Thymus (tissue), 11 donors: Measurements from ENCODE around the gene ENAM. TPM values are rescaled to one million over a fixed set of nuclear protein-coding genes. Genes with fewer than 3 reads are reported as not detected.

Experiments
- DNase-seq, 9 donors: peaks; one replicate each; pipeline ENCODE4 v3.0.0-alpha.2; 2013; ENCODE audit warnings: low spot score in 9 of 9, low read depth in 6 of 9, missing footprints in 1 of 9
- H3K27ac ChIP-seq, 2 donors: one replicate each; pipeline ENCODE4 v1.5.1; 2013; ENCODE audit warnings: control low read depth in 1 of 2, low read depth in 1 of 2, low read length in 1 of 2, mild to moderate bottlenecking in 1 of 2, moderate library complexity in 1 of 2
- H3K27me3 ChIP-seq, 2 donors: one replicate each; pipeline ENCODE4 v1.5.1; 2013; ENCODE audit warnings: low read length in 1 of 2; ENCODE audit not compliant: control insufficient read depth in 2 of 2, insufficient read depth in 1 of 2
- H3K36me3 ChIP-seq, 2 donors: one replicate each; pipeline ENCODE4 v1.5.1; 2013; ENCODE audit warnings: low read length in 1 of 2, mild to moderate bottlenecking in 1 of 2, moderate library complexity in 1 of 2; ENCODE audit not compliant: control insufficient read depth in 2 of 2, insufficient read depth in 2 of 2
- H3K4me1 ChIP-seq, 2 donors: one replicate each; pipeline ENCODE4 v1.5.1; 2013; ENCODE audit warnings: low read length in 2 of 2; ENCODE audit not compliant: control insufficient read depth in 2 of 2, insufficient read depth in 2 of 2
- H3K4me3 ChIP-seq, 2 donors: one replicate each; pipeline ENCODE4 v1.5.1; 2013; ENCODE audit warnings: low read length in 2 of 2, control low read depth in 1 of 2, mild to moderate bottlenecking in 1 of 2
- H3K9me3 ChIP-seq, 2 donors: one replicate each; pipeline ENCODE4 v1.5.1; 2013; ENCODE audit warnings: low read length in 1 of 2, mild to moderate bottlenecking in 1 of 2; ENCODE audit not compliant: control insufficient read depth in 2 of 2, insufficient read depth in 1 of 2
- WGBS: extraction: QIAGEN DNeasy Blood & Tissue Kit; methylation state at CpG from one replicate; pipeline ENCODE4 v1.1.7; 2013; 5-methylcytosine and 5-hydroxymethylcytosine counted together
- polyA plus RNA-seq: library from polyadenylated mRNA; stranded (reverse); fragments of 200-250 nt; gene quantifications from one replicate; pipeline ENCODE4 v1.2.3, GENCODE V29; 2013
- total RNA-seq: library from RNA; stranded (reverse); fragments of 120-200 nt; gene quantifications from one replicate; pipeline ENCODE4 v1.2.4, GENCODE V29; 2013
- donor health status: healthy.

ENAM gene
- total and polyA plus RNA-seq, 2 donors, result 0.07 to 1.2 TPM

DNA sequence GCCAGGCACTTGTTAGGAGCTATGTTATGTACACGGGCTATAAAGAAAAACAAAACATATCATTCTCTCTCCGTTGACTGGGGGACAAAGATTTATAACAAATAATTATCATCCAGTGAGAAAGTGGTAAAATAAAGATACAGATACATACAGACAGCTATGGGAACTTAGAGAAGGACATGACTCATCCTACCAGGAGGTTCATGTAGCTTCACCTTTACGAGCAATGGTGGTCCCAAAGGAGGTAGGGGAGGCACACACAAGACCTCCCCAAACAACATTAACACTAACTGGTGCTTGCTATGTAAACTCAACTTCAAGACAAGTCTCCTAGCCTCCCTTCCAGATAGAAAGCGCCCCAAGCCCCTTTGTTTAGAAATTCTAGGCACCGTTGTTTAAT, 27.6 kb upstream of the ENAM start:
- Histone ChIP-seq H3K4me1 (peaks cover 0 to 3% of the 10 kb centered on the region in 2 donors), H3K4me3 (no peak overlapping the region), H3K9me3 (no peaks in the 10 kb centered on the region), H3K27ac (no peak overlapping the region), H3K27me3 (no peaks in the 10 kb centered on the region), H3K36me3 (no peaks in the 10 kb centered on the region)
- no peak for DNase-seq
- 79% methylated on average over 5 of the region's 5 CpGs for WGBS

- Histone ChIP-seq H3K27me3 (no peaks in the 10 kb centered on the region), H3K9me3 (no peaks in the 10 kb centered on the region), H3K4me3 (no peak overlapping the region), H3K4me1 (peaks cover 0 to 3% of the 10 kb centered on the region in 2 donors), H3K36me3 (no peaks in the 10 kb centered on the region), H3K27ac (no peak overlapping the region)
- DNase-seq, result peak; percentile 34 to 88 (median 70)
- 23% methylated on average over 5 of the region's 5 CpGs for WGBS
Measured at GRCh38 chr4:70601422-70602039, 27.0 kb upstream of the ENAM start.

GRCh38 chr4:70603856-70604255, 24.7 kb upstream of the ENAM start:
- no peaks in the 10 kb centered on the region for H3K27me3 ChIP-seq
- DNase-seq, result no peak
- peaks cover 0 to 3% of the 10 kb centered on the region in 2 donors for H3K4me1 ChIP-seq
- no peak overlapping the region for H3K4me3 ChIP-seq
- H3K9me3 ChIP-seq, result no peaks in the 10 kb centered on the region
- H3K36me3 ChIP-seq, result no peaks in the 10 kb centered on the region
- H3K27ac ChIP-seq, result no peak overlapping the region
- 60% methylated on average over 3 of the region's 3 CpGs for WGBS

DNA sequence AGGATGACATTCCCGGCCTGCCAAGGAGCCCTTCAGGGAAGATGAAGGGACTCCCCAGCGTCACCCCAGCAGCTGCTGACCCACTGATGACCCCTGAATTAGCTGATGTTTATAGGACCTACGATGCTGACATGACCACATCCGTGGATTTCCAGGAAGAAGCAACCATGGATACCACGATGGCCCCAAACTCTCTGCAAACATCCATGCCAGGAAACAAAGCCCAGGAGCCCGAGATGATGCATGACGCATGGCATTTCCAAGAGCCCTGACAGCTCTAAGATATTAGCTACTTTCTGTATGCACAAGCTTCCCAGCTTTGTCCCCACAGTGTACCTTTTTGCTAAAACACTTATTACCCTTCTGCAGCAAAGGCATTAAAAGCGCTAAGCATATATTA, 22.1 kb upstream of the ENAM start:
- no peak for DNase-seq
- no peaks in the 10 kb centered on the region for H3K9me3 ChIP-seq
- H3K4me1 ChIP-seq, result no peaks in the 10 kb centered on the region
- no peaks in the 10 kb centered on the region for H3K27me3 ChIP-seq
- WGBS, result 95% methylated on average over 8 of the region's 8 CpGs
- no peak overlapping the region for H3K4me3 ChIP-seq
- H3K36me3 ChIP-seq, result no peaks in the 10 kb centered on the region
- H3K27ac ChIP-seq, result no peak overlapping the region

DNA sequence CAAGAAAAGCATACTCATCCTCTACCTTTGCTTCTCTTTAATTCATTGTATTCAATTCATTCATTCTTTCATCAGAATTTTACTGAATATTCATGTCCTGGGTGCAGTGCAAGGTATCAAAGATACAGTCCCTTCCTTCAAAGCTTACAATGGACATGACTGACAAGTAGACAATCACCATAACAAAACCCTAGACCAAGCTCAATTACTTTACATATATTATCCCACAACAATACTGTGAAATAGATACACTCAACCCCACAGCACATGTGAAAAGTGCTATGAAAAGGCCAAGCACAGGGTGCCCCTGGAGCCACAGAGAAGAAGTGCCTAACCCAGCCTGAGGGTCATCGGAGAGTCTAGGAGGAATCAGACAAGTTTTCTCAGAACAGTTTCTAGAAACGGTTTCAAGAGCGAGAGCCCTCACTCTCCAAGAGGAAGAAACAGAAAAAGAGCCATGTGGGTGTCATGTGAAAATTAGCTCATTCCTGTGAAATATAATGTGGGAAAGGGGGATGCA, 21.1 kb upstream of the ENAM start:
- Histone ChIP-seq H3K27me3 (no peaks in the 10 kb centered on the region), H3K27ac (no peak overlapping the region), H3K4me1 (no peaks in the 10 kb centered on the region), H3K36me3 (no peaks in the 10 kb centered on the region), H3K4me3 (no peak overlapping the region), H3K9me3 (no peaks in the 10 kb centered on the region)
- WGBS, result 98% methylated on average over 3 of the region's 3 CpGs
- DNase-seq, result no peak

GRCh38 chr4:70608324-70608723, 20.2 kb upstream of the ENAM start:
- Histone ChIP-seq H3K27ac (no peak overlapping the region), H3K4me1 (peaks cover 0 to 1% of the 10 kb centered on the region in 2 donors), H3K36me3 (no peaks in the 10 kb centered on the region), H3K9me3 (no peaks in the 10 kb centered on the region), H3K4me3 (no peak overlapping the region), H3K27me3 (no peaks in the 10 kb centered on the region)
- DNase-seq, result no peak
- WGBS, result 89% methylated on average over 2 of the region's 2 CpGs

DNA sequence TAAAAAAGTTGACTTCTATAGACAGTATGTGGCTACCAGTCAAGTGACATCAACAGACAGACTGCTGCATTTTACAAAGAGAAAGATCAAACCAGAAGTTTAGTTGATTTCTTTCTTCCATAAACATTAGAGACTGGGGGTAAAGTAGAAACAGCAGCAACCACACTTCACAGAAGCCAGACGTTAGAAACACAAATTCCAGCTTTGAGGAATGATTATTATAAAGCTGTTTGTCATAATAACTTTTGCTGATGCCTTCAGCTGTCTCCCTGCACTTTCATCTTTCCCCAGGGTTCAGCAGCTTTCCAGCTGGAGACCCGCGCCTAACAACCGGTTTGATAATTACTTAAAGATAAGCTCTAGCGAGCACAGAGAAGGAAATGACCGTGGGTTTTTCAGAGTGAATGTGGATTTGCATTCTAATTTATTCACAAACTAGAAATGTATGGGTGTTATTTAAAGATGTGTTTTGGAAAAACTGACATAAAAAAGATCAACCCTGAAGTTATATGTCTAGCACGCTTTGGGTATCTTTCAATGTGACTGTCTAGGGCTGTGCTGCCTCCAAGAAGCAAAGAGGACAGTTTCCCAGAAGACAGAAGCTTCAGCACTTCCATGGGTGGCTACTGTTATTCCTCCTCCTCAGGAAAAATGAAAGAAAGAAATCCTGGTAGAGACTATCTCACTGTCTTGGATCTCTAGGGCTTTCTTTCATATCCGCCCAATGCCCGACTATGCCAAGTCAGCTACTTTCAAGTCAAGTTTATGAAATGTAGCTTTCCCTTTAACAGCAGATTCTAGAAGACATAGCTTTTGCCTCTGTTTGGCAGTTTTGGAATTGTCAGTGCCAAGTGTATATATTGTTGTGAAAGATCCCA, 15.0 kb upstream of the ENAM start:
- Histone ChIP-seq H3K36me3 (no peaks in the 10 kb centered on the region), H3K27ac (no peak overlapping the region), H3K27me3 (no peaks in the 10 kb centered on the region), H3K4me1 (peaks cover 7 to 9% of the 10 kb centered on the region in 2 donors), H3K4me3 (no peak overlapping the region), H3K9me3 (no peaks in the 10 kb centered on the region)
- peak in 1 of 9 donors; percentile 62 for DNase-seq
- 26% methylated on average over 9 of the region's 9 CpGs for WGBS

DNA sequence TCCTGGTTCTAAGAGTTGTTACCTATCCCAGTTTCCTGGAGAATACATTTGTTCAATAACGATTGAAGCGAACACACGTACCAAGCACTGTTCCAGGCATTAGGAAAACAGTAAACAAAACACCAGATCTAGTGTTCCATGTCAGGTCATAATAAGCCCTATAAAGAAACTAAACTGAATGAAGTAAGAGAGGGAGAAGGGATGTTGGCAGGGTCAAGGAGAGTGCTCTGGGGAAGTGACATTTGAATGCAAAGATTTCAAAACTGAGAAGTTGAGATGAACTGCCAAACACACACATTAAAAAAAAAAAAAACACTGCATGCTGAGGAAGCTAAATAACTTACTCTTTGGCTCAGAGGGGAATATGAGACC, 14.4 kb upstream of the ENAM start:
- Histone ChIP-seq H3K36me3 (no peaks in the 10 kb centered on the region), H3K4me3 (no peak overlapping the region), H3K27ac (no peak overlapping the region), H3K27me3 (no peaks in the 10 kb centered on the region), H3K9me3 (no peaks in the 10 kb centered on the region), H3K4me1 (peaks cover 7 to 9% of the 10 kb centered on the region in 2 donors)
- WGBS, result 93% methylated on average over 3 of the region's 3 CpGs
- no peak for DNase-seq

GRCh38 chr4:70619288-70619687, 9.3 kb upstream of the ENAM start:
- H3K9me3 ChIP-seq, result no peaks in the 10 kb centered on the region
- peak in 1 of 9 donors; percentile 40 for DNase-seq
- no peak overlapping the region for H3K27ac ChIP-seq
- H3K4me3 ChIP-seq, result no peak overlapping the region
- no peaks in the 10 kb centered on the region for H3K27me3 ChIP-seq
- no peaks in the 10 kb centered on the region for H3K36me3 ChIP-seq
- peaks cover 0 to under 1% of the 10 kb centered on the region in 2 donors for H3K4me1 ChIP-seq
- 95% methylated on average over 4 of the region's 4 CpGs for WGBS
